IMR-90 (cell line): ENCODE results near the gene CACNA1I. TPM values are rescaled to one million over a fixed set of nuclear protein-coding genes. Genes with fewer than 3 reads are reported as not detected.

ENCODE experiments used
- ATAC-seq: fragments of 200-7000 bp; cut with Tn5 transposase; 2 replicates; pipeline ENCODE4 v1.9.1; 2020; ENCODE audit warnings: low read depth, mild to moderate bottlenecking, moderate library complexity
- BruUV-seq: library from RNA; stranded (reverse); fragments of 400-500 nt; replicated peaks from 2 replicates; lab custom pipeline; 2021; lab: Mats Ljungman, UMichigan
- CTCF ChIA-PET: fragments of 300-600 bp; formaldehyde crosslinking; extraction: SDS; loops from one replicate; lab custom pipeline; 2021; ENCODE audit warnings: antibody characterized with exemption; lab: Yijun Ruan, JAX
- POLR2A ChIA-PET: fragments of 300-600 bp; sonication (Branson Sonifier 250); formaldehyde crosslinking; loops from one replicate; lab custom pipeline; 2022; ENCODE audit warnings: antibody characterized with exemption; ENCODE audit not compliant: unreplicated experiment; lab: Charles Lee
- DNase-seq: peaks from one replicate; pipeline ENCODE4 v3.0.0; 2013
- H2AFZ ChIP-seq: replicated peaks from 2 replicates; pipeline ENCODE3; 2013; ENCODE audit warnings: low read length, mild to moderate bottlenecking; ENCODE audit not compliant: poor library complexity
- H2AK5ac ChIP-seq: 2 replicates; pipeline ENCODE4 v1.6.1; 2013; ENCODE audit warnings: low read depth, low read length, inconsistent platforms
- H2AK9ac ChIP-seq: replicated peaks from 2 replicates; pipeline ENCODE3; 2013; ENCODE audit warnings: mild to moderate bottlenecking, low read depth, low read length, moderate library complexity; ENCODE audit not compliant: poor library complexity
- H2BK120ac ChIP-seq: 2 replicates; pipeline ENCODE4 v1.6.1; 2013; ENCODE audit warnings: low read depth, low read length, inconsistent platforms
- H2BK15ac ChIP-seq: 3 replicates; pipeline ENCODE4 v1.6.1; 2013; ENCODE audit warnings: low read depth, low read length, inconsistent platforms
- H2BK20ac ChIP-seq: 2 replicates; pipeline ENCODE4 v1.6.1; 2013; ENCODE audit warnings: low read depth, mild to moderate bottlenecking, inconsistent platforms, low read length, moderate library complexity
- H2BK5ac ChIP-seq: 2 replicates; pipeline ENCODE4 v1.6.1; 2013; ENCODE audit warnings: mild to moderate bottlenecking, low read depth, low read length, inconsistent platforms; ENCODE audit not compliant: poor library complexity, severe bottlenecking
- H3K14ac ChIP-seq: replicated peaks from 2 replicates; pipeline ENCODE4 v1.6.1; 2013; ENCODE audit warnings: low read depth, low read length, inconsistent platforms
- H3K18ac ChIP-seq: 2 replicates; pipeline ENCODE4 v1.6.1; 2013; ENCODE audit warnings: low read depth, low read length, control low read depth
- H3K23ac ChIP-seq: 2 replicates; pipeline ENCODE4 v1.6.1; 2013; ENCODE audit warnings: low read depth, low read length, inconsistent platforms
- H3K27ac ChIP-seq: 2 replicates; pipeline ENCODE4 v1.5.1; 2013; ENCODE audit warnings: mild to moderate bottlenecking, control low read depth, low read length; ENCODE audit not compliant: insufficient read depth
- H3K27me3 ChIP-seq: 2 replicates; pipeline ENCODE4 v1.6.1; 2013; ENCODE audit warnings: low read length; ENCODE audit not compliant: control insufficient read depth, insufficient read depth
- H3K36me3 ChIP-seq: 2 replicates; pipeline ENCODE4 v1.6.1; 2013; ENCODE audit warnings: low read length, mixed read lengths; ENCODE audit not compliant: control insufficient read depth, insufficient read depth
- H3K4ac ChIP-seq: 2 replicates; pipeline ENCODE4 v1.6.1; 2013; ENCODE audit warnings: low read depth, low read length, inconsistent platforms
- H3K4me1 ChIP-seq: 2 replicates; pipeline ENCODE4 v1.6.1; 2013; ENCODE audit warnings: low read length, mixed read lengths; ENCODE audit not compliant: control insufficient read depth, insufficient read depth
- H3K4me2 ChIP-seq: 2 replicates; pipeline ENCODE4 v1.6.1; 2013; ENCODE audit warnings: low read depth, mild to moderate bottlenecking, control low read depth, low read length, moderate library complexity
- H3K4me3 ChIP-seq: 2 replicates; pipeline ENCODE4 v1.5.1; 2013; ENCODE audit warnings: low read depth, mild to moderate bottlenecking, control low read depth, low read length, moderate library complexity; ENCODE audit not compliant: insufficient read depth
- H3K56ac ChIP-seq: 2 replicates; pipeline ENCODE4 v1.6.1; 2013; ENCODE audit warnings: low read length, inconsistent platforms; ENCODE audit not compliant: insufficient read depth; ENCODE audit errors: extremely low read depth
- H3K79me1 ChIP-seq, 2 experiments: 2 replicates each; pipeline ENCODE4 v1.6.1; 2013; ENCODE audit warnings: low read length in 2 of 2, inconsistent platforms in 1 of 2, low read depth in 1 of 2
- H3K9ac ChIP-seq: 2 replicates; pipeline ENCODE4 v1.6.1; 2013; ENCODE audit warnings: low read depth, low read length, control low read depth
- H3K9me1 ChIP-seq: 2 replicates; pipeline ENCODE4 v1.6.1; 2013; ENCODE audit warnings: low read length, inconsistent platforms; ENCODE audit not compliant: insufficient read depth
- H3K9me3 ChIP-seq: 2 replicates; pipeline ENCODE4 v1.6.1; 2013; ENCODE audit warnings: low read length; ENCODE audit not compliant: control insufficient read depth, insufficient read depth
- H4K20me1 ChIP-seq: 2 replicates; pipeline ENCODE4 v1.6.1; 2013; ENCODE audit warnings: low read length, inconsistent platforms; ENCODE audit not compliant: insufficient read depth
- H4K5ac ChIP-seq: 2 replicates; pipeline ENCODE4 v1.6.1; 2013; ENCODE audit warnings: mild to moderate bottlenecking, low read depth, low read length, control low read depth
- H4K8ac ChIP-seq, 2 experiments: 2 replicates each; pipeline ENCODE4 v1.6.1; 2013; ENCODE audit warnings: low read depth in 2 of 2, low read length in 2 of 2, control low read depth in 1 of 2, inconsistent platforms in 1 of 2
- H4K91ac ChIP-seq: 2 replicates; pipeline ENCODE4 v1.6.1; 2013; ENCODE audit warnings: low read depth, low read length, inconsistent platforms; ENCODE audit not compliant: insufficient read depth
- BHLHE40 ChIP-seq: fragments of 150-350 bp; IDR thresholded peaks from 2 replicates; pipeline ENCODE4 v1.6.1; 2016; ENCODE audit warnings: mild to moderate bottlenecking, low read depth, low read length
- CEBPB ChIP-seq: IDR thresholded peaks from 2 replicates; pipeline ENCODE4 v1.6.1; 2012; ENCODE audit warnings: low read depth, low read length, improper control_type of control experiment
- CHD1 ChIP-seq: IDR thresholded peaks from 2 replicates; pipeline ENCODE4 v1.6.1; 2012; ENCODE audit warnings: low read depth, low read length, improper control_type of control experiment
- FOS ChIP-seq: fragments of 150-350 bp; IDR thresholded peaks from 2 replicates; pipeline ENCODE4 v1.6.1; 2016; ENCODE audit warnings: low read depth, low read length
- MAFK ChIP-seq: IDR thresholded peaks from 2 replicates; pipeline ENCODE4 v1.6.1; 2012; ENCODE audit warnings: low read depth, low read length, improper control_type of control experiment
- MAZ ChIP-seq: IDR thresholded peaks from 2 replicates; pipeline ENCODE4 v1.6.1; 2012; ENCODE audit warnings: low read depth, mild to moderate bottlenecking, low read length, improper control_type of control experiment, moderate library complexity, borderline replicate concordance
- MXI1 ChIP-seq: IDR thresholded peaks from 2 replicates; pipeline ENCODE4 v1.6.1; 2012; ENCODE audit warnings: low read depth, mild to moderate bottlenecking, low read length, moderate library complexity, borderline replicate concordance
- NFE2L2 ChIP-seq: fragments of 150-350 bp; IDR thresholded peaks from 2 replicates; pipeline ENCODE4 v1.6.1; 2016; ENCODE audit warnings: low read depth, mild to moderate bottlenecking, low read length
- POLR2A ChIP-seq: IDR thresholded peaks from 2 replicates; pipeline ENCODE4 v1.6.1; 2012; ENCODE audit warnings: mild to moderate bottlenecking, low read depth, low read length
- RAD21 ChIP-seq: IDR thresholded peaks from 2 replicates; pipeline ENCODE4 v1.6.1; 2012; ENCODE audit warnings: low read length, improper control_type of control experiment
- RCOR1 ChIP-seq: IDR thresholded peaks from 2 replicates; pipeline ENCODE4 v1.6.1; 2012; ENCODE audit warnings: mild to moderate bottlenecking, low read length, improper control_type of control experiment; ENCODE audit not compliant: insufficient replicate concordance
- RFX5 ChIP-seq: IDR thresholded peaks from 2 replicates; pipeline ENCODE4 v1.8.0; 2012; ENCODE audit warnings: low read depth, mild to moderate bottlenecking, low read length, moderate library complexity
- SMC3 ChIP-seq: fragments of 150-350 bp; IDR thresholded peaks from 2 replicates; pipeline ENCODE4 v1.6.1; 2016; ENCODE audit warnings: low read depth, mild to moderate bottlenecking, antibody characterized with exemption, low read length, moderate library complexity
- WGBS, 2 experiments: methylation state at CpG; one replicate each; pipeline versions ENCODE4 v1.1.5 to v1.1.7; 2013; ENCODE audit warnings: missing lambda C conversion rate in 2 of 2; ENCODE audit not compliant: insufficient read length in 1 of 2; ENCODE audit errors: extremely low coverage in 2 of 2; 5-methylcytosine and 5-hydroxymethylcytosine counted together
- dilution Hi-C: fragments of 300-500 bp; cut with HindIII; formaldehyde crosslinking; loops from one replicate; pipeline ENCODE4 v1.14.3; 2018; ENCODE audit warnings: low sequenced_read_pairs; ENCODE audit not compliant: unreplicated experiment
- in situ Hi-C: fragments of 300-500 bp; cut with MboI; formaldehyde crosslinking; loops from 3 replicates; pipeline ENCODE4 v1.14.3; 2019; ENCODE audit warnings: low sequenced_read_pairs, inconsistent platforms, mixed read lengths
- intact Hi-C: fragments of 100-400 bp; cut with micrococcal nuclease; formaldehyde crosslinking; loops from 2 replicates; pipeline ENCODE4 v1.10.0; 2022
- polyA plus RNA-seq, 3 experiments: library from polyadenylated mRNA; depleted of rRNA; stranded (reverse); fragments of >200 nt; gene quantifications; 2 replicates each; pipeline ENCODE4 v1.2.3, GENCODE V29; 2012; ENCODE audit warnings: low replicate concordance in 1 of 3
- total RNA-seq: library from RNA; depleted of rRNA; stranded (reverse); fragments of >200 nt; gene quantifications from 2 replicates; pipeline ENCODE4 v1.2.3, GENCODE V29; 2012
- TF ChIP-seq, protein P1 (sequence below): fragments of 150-350 bp; IDR thresholded peaks from 2 replicates; pipeline ENCODE4 v1.6.1; 2016; ENCODE audit warnings: low read depth, mild to moderate bottlenecking, low read length, moderate library complexity, borderline replicate concordance
- TF ChIP-seq, protein P2 (sequence below): fragments of 150-350 bp; IDR thresholded peaks from 2 replicates; pipeline ENCODE4 v1.6.1; 2017; ENCODE audit warnings: mild to moderate bottlenecking, antibody characterized with exemption, low read length, low read depth
- TF ChIP-seq, protein P3 (sequence below): conservative IDR thresholded peaks from 2 replicates; pipeline ENCODE4 v1.5.1; 2012; ENCODE audit warnings: mild to moderate bottlenecking, low read depth, low read length, improper control_type of control experiment

The CACNA1I gene
- total and polyA plus RNA-seq, 2 of the 4 experiments (the other 2 are of a cell fraction), result under 0.01 to 0.02 TPM

DNA sequence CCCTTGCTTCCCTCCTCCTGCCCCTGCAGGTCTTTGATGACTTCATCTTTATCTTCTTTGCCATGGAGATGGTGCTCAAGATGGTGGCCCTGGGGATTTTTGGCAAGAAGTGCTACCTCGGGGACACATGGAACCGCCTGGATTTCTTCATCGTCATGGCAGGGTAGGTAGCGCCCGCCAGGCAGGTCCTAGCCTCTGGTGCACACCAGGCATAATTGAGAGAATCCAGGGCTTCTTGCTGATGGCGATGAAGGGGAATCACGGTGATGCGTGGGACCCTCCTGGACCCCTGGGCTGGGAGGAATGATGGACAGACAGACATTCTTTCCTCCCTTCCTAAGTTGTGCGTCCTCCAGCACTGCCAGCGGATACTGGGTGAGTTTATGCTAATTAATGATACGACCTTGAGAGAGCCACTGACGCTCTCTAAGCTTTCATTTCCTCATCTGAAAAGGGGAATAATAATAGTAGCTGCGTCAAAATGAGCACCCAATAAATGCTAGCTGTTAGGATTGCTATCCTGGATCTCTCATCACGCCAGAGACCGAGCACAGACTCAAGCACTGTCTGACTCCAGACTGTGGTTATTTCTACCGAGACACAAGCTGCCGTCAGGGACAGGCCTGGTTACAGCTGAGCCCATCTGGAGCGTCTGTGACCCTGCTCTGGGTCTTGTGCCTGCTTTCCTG lies 30.1 kb downstream of the CACNA1I start:
- CTCF ChIA-PET, result no interaction called here
- no peak overlapping the region for H4K5ac ChIP-seq
- no peak overlapping the region for H2BK20ac ChIP-seq
- no peak overlapping the region for H3K18ac ChIP-seq
- no peak overlapping the region for H3K9ac ChIP-seq
- no peak overlapping the region for H2AK9ac ChIP-seq
- H3K79me1 ChIP-seq, result no peaks in the 10 kb centered on the region
- H3K23ac ChIP-seq, result no peak overlapping the region
- no peak overlapping the region for H3K4ac ChIP-seq
- in situ Hi-C loops (no loop called here), intact Hi-C loops (no loop called here), dilution Hi-C loops (no loop called here)
- H3K36me3 ChIP-seq, result no peaks in the 10 kb centered on the region
- no peak overlapping the region for H4K8ac ChIP-seq
- TF ChIP-seq NFE2L2, result no peak
- no peak for TF ChIP-seq MXI1
- no peak for TF ChIP-seq RAD21
- no peak for TF ChIP-seq POLR2A
- TF ChIP-seq CHD1, result no peak
- no peak for TF ChIP-seq BHLHE40
- TF ChIP-seq, protein P1, sequence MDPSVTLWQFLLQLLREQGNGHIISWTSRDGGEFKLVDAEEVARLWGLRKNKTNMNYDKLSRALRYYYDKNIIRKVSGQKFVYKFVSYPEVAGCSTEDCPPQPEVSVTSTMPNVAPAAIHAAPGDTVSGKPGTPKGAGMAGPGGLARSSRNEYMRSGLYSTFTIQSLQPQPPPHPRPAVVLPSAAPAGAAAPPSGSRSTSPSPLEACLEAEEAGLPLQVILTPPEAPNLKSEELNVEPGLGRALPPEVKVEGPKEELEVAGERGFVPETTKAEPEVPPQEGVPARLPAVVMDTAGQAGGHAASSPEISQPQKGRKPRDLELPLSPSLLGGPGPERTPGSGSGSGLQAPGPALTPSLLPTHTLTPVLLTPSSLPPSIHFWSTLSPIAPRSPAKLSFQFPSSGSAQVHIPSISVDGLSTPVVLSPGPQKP, result no peak
- TF ChIP-seq FOS, result no peak
- TF ChIP-seq, protein P2, sequence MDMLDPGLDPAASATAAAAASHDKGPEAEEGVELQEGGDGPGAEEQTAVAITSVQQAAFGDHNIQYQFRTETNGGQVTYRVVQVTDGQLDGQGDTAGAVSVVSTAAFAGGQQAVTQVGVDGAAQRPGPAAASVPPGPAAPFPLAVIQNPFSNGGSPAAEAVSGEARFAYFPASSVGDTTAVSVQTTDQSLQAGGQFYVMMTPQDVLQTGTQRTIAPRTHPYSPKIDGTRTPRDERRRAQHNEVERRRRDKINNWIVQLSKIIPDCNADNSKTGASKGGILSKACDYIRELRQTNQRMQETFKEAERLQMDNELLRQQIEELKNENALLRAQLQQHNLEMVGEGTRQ, result no peak
- TF ChIP-seq SMC3, result no peak
- no peak for TF ChIP-seq MAFK
- no peak for TF ChIP-seq RCOR1
- TF ChIP-seq RFX5, result no peak
- TF ChIP-seq, protein P3, sequence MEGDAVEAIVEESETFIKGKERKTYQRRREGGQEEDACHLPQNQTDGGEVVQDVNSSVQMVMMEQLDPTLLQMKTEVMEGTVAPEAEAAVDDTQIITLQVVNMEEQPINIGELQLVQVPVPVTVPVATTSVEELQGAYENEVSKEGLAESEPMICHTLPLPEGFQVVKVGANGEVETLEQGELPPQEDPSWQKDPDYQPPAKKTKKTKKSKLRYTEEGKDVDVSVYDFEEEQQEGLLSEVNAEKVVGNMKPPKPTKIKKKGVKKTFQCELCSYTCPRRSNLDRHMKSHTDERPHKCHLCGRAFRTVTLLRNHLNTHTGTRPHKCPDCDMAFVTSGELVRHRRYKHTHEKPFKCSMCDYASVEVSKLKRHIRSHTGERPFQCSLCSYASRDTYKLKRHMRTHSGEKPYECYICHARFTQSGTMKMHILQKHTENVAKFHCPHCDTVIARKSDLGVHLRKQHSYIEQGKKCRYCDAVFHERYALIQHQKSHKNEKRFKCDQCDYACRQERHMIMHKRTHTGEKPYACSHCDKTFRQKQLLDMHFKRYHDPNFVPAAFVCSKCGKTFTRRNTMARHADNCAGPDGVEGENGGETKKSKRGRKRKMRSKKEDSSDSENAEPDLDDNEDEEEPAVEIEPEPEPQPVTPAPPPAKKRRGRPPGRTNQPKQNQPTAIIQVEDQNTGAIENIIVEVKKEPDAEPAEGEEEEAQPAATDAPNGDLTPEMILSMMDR, result no peak
- TF ChIP-seq CEBPB, result no peak
- no peak for TF ChIP-seq MAZ
- H3K4me3 ChIP-seq, result no peak overlapping the region
- H3K27ac ChIP-seq, result no peak overlapping the region
- no peak for ATAC-seq
- no peak overlapping the region for H2BK5ac ChIP-seq
- no peak for DNase-seq
- H3K56ac ChIP-seq, result no peak overlapping the region
- peaks cover 43% of the 10 kb centered on the region for H3K27me3 ChIP-seq
- no peak overlapping the region for H4K91ac ChIP-seq
- peaks cover 7% of the 10 kb centered on the region; the same call in 1 of the 2 replicates for H3K9me3 ChIP-seq
- 72% methylated on average over 2 of the region's 18 CpGs; no CpG with 5 or more reads in 1 of the 2 experiments for WGBS, 2 experiments
- H2AK5ac ChIP-seq, result no peak overlapping the region
- H3K4me1 ChIP-seq, result no peaks in the 10 kb centered on the region; the same call in 1 of the 2 replicates
- no peak overlapping the region for H2BK120ac ChIP-seq
- H3K4me2 ChIP-seq, result no peak overlapping the region
- no peak overlapping the region for H2BK15ac ChIP-seq
- POLR2A ChIA-PET, result no interaction called here
- H4K20me1 ChIP-seq, result no peaks in the 10 kb centered on the region
- BruUV-seq, result no TSS peak
- no peak overlapping the region for H2AFZ ChIP-seq
- H3K14ac ChIP-seq, result no peak overlapping the region
- no peaks in the 10 kb centered on the region for H3K9me1 ChIP-seq
